H1 (cell line): ENCODE results near the gene TRIM44. TPM values are rescaled to one million over a fixed set of nuclear protein-coding genes. Genes with fewer than 3 reads are reported as not detected.

Experiments
- CTCF ChIA-PET: fragments of 300-600 bp; sonication (Branson Sonifier 250); formaldehyde crosslinking; loops from one replicate; lab custom pipeline; 2021; ENCODE audit not compliant: partially characterized antibody; lab: Charles Lee
- POLR2A ChIA-PET: fragments of 300-600 bp; sonication (Branson Sonifier 250); formaldehyde crosslinking; loops from one replicate; lab custom pipeline; 2021; ENCODE audit warnings: inconsistent platforms; ENCODE audit not compliant: partially characterized antibody; lab: Charles Lee
- DNase-seq, 2 experiments: peaks; one replicate each; pipeline versions ENCODE4 v3.0.0 to v3.0.0-alpha.2; 2010 to 2022; ENCODE audit warnings: low spot score in 2 of 2, low read depth in 1 of 2, mixed read lengths in 1 of 2
- FAIRE-seq: peaks from 2 replicates; lab custom pipeline; 2011; peaks lifted over from hg19 to GRCh38; lab: Jason Lieb, UNC
- H2AFZ ChIP-seq: 2 replicates; pipeline ENCODE4 v1.8.1; 2012; ENCODE audit warnings: low read length, inconsistent platforms
- H2AK5ac ChIP-seq: 2 replicates; pipeline ENCODE4 v1.6.1; 2013; ENCODE audit warnings: low read depth, low read length
- H2BK120ac ChIP-seq: replicated peaks from 2 replicates; pipeline ENCODE3; 2013; ENCODE audit warnings: low read depth, low read length, inconsistent platforms
- H2BK12ac ChIP-seq: 2 replicates; pipeline ENCODE4 v1.6.1; 2013; ENCODE audit warnings: low read depth, low read length
- H2BK15ac ChIP-seq: 2 replicates; pipeline ENCODE4 v1.6.1; 2013; ENCODE audit warnings: low read length
- H2BK20ac ChIP-seq: 2 replicates; pipeline ENCODE4 v1.6.1; 2013; ENCODE audit warnings: low read length
- H2BK5ac ChIP-seq: 2 replicates; pipeline ENCODE4 v1.6.1; 2013; ENCODE audit warnings: low read depth, low read length
- H3K14ac ChIP-seq: 2 replicates; pipeline ENCODE4 v1.6.1; 2013; ENCODE audit warnings: inconsistent platforms; ENCODE audit not compliant: insufficient read length
- H3K18ac ChIP-seq: 2 replicates; pipeline ENCODE4 v1.6.1; 2013; ENCODE audit warnings: low read length; ENCODE audit errors: extremely low read depth
- H3K23ac ChIP-seq: 2 replicates; pipeline ENCODE4 v1.6.1; 2013; ENCODE audit warnings: inconsistent platforms; ENCODE audit not compliant: insufficient read length
- H3K23me2 ChIP-seq: 2 replicates; pipeline ENCODE4 v1.6.1; 2013; ENCODE audit warnings: low read depth, low read length
- H3K27ac ChIP-seq: 2 replicates; pipeline ENCODE4 v1.6.1; 2011; ENCODE audit warnings: low read depth, low read length, inconsistent platforms
- H3K27me3 ChIP-seq, 4 experiments: replicated peaks in 1 of 4; 1 replicate in 1 of 4; 2 replicates in 3 of 4; pipeline versions ENCODE4 v1.6.1 to v1.8.1; 2011 to 2013; ENCODE audit warnings: low read length in 3 of 4, mild to moderate bottlenecking in 3 of 4, inconsistent platforms in 2 of 4, mixed read lengths in 2 of 4, moderate library complexity in 1 of 4; ENCODE audit not compliant: control insufficient read depth in 3 of 4, insufficient read depth in 3 of 4; ENCODE audit errors: extremely low read depth in 1 of 4
- H3K36me3 ChIP-seq, 4 experiments: 2 replicates each; pipeline versions ENCODE4 v1.6.1 to v1.8.1; 2011 to 2013; ENCODE audit warnings: mild to moderate bottlenecking in 4 of 4, low read length in 3 of 4, moderate library complexity in 2 of 4, control low read depth in 1 of 4, inconsistent platforms in 1 of 4; ENCODE audit not compliant: insufficient read depth in 4 of 4, control insufficient read depth in 2 of 4
- H3K4ac ChIP-seq: replicated peaks from 2 replicates; pipeline ENCODE3; 2013; ENCODE audit warnings: low read length, low read depth, mixed read lengths, inconsistent platforms; ENCODE audit not compliant: insufficient read length
- H3K4me1 ChIP-seq, 4 experiments: replicated peaks in 1 of 4; 1 replicate in 1 of 4; 2 replicates in 3 of 4; pipeline versions ENCODE4 v1.6.1 to v1.8.1; 2011 to 2013; ENCODE audit warnings: low read length in 3 of 4, inconsistent platforms in 2 of 4, mixed read lengths in 1 of 4; ENCODE audit not compliant: insufficient read depth in 4 of 4, control insufficient read depth in 3 of 4
- H3K4me2 ChIP-seq, 2 experiments: 2 replicates each; pipeline versions ENCODE4 v1.6.1 to v1.8.1; 2011 to 2013; ENCODE audit warnings: low read depth in 2 of 2, low read length in 2 of 2, control low read depth in 1 of 2, inconsistent platforms in 1 of 2, mild to moderate bottlenecking in 1 of 2; ENCODE audit not compliant: insufficient read depth in 1 of 2
- H3K4me3 ChIP-seq, 4 experiments: fragments of 200-600, 300-600 bp in 1 of 4; sonication (generic), shearing (Covaris generic), sonication (Bioruptor Twin) in 1 of 4; 2 replicates each; pipeline versions ENCODE4 v1.5.1 to v1.8.1; 2011 to 2016; ENCODE audit warnings: low read length in 4 of 4, low read depth in 3 of 4, control low read depth in 2 of 4, inconsistent platforms in 2 of 4, mild to moderate bottlenecking in 2 of 4, mixed read lengths in 1 of 4, moderate library complexity in 1 of 4; ENCODE audit not compliant: insufficient read depth in 2 of 4; ENCODE audit errors: extremely low read depth in 1 of 4
- H3K56ac ChIP-seq: replicated peaks from 2 replicates; pipeline ENCODE3; 2013; ENCODE audit warnings: low read depth, mild to moderate bottlenecking, mixed read lengths, low read length, inconsistent platforms; ENCODE audit not compliant: insufficient read length
- H3K79me1 ChIP-seq: 2 replicates; pipeline ENCODE4 v1.6.1; 2013; ENCODE audit warnings: low read depth, low read length, control low read depth
- H3K79me2 ChIP-seq, 2 experiments: 2 replicates each; pipeline versions ENCODE4 v1.6.1 to v1.8.1; 2012 to 2013; ENCODE audit warnings: low read length in 2 of 2, mild to moderate bottlenecking in 2 of 2, inconsistent platforms in 1 of 2; ENCODE audit not compliant: insufficient read depth in 2 of 2, control insufficient read depth in 1 of 2
- H3K9ac ChIP-seq, 4 experiments: replicated peaks in 1 of 4; 1 replicate in 1 of 4; 2 replicates in 3 of 4; pipeline versions ENCODE4 v1.6.1 to v1.8.1; 2011 to 2013; ENCODE audit warnings: low read depth in 3 of 4, low read length in 3 of 4, control low read depth in 2 of 4, mild to moderate bottlenecking in 2 of 4, moderate library complexity in 2 of 4, inconsistent platforms in 1 of 4; ENCODE audit errors: extremely low read depth in 1 of 4
- H3K9me3 ChIP-seq, 2 experiments: 2 replicates each; pipeline versions ENCODE4 v1.6.1 to v1.8.1; 2012 to 2013; ENCODE audit warnings: mild to moderate bottlenecking in 2 of 2, moderate library complexity in 2 of 2, control low read depth in 1 of 2, inconsistent platforms in 1 of 2, low read depth in 1 of 2, low read length in 1 of 2, mixed read lengths in 1 of 2; ENCODE audit not compliant: insufficient read depth in 2 of 2
- H4K20me1 ChIP-seq, 2 experiments: replicated peaks in 1 of 2; 2 replicates each; pipeline versions ENCODE3 to v1.8.1; 2011 to 2013; ENCODE audit warnings: inconsistent platforms in 2 of 2, low read length in 2 of 2, mild to moderate bottlenecking in 1 of 2; ENCODE audit not compliant: insufficient read depth in 2 of 2, control insufficient read depth in 1 of 2
- H4K5ac ChIP-seq: 2 replicates; pipeline ENCODE4 v1.6.1; 2013; ENCODE audit warnings: low read length, low read depth, mixed read lengths, inconsistent platforms; ENCODE audit not compliant: insufficient read length
- H4K8ac ChIP-seq: 2 replicates; pipeline ENCODE4 v1.8.0; 2013; ENCODE audit warnings: mild to moderate bottlenecking, moderate library complexity, low read length, inconsistent platforms; ENCODE audit not compliant: insufficient read depth; ENCODE audit errors: extremely low read depth
- H4K91ac ChIP-seq: replicated peaks from 2 replicates; pipeline ENCODE3; 2013; ENCODE audit warnings: low read length, mixed read lengths, inconsistent platforms; ENCODE audit not compliant: insufficient read length
- CBX5 ChIP-seq: fragments of 300-800, 300-1000 bp; sonication (generic); IDR thresholded peaks from 2 replicates; pipeline ENCODE4 v1.7.1; 2016; ENCODE audit warnings: antibody characterized with exemption, low read length, low read depth
- HDAC2 ChIP-seq, 2 experiments: fragments of 300-600 bp in 1 of 2; sonication (generic) in 1 of 2; IDR thresholded peaks; 2 replicates each; pipeline ENCODE4 v1.6.1; 2011 to 2012; ENCODE audit warnings: low read depth in 2 of 2, low read length in 2 of 2, mild to moderate bottlenecking in 2 of 2, moderate library complexity in 2 of 2, borderline replicate concordance in 1 of 2, inconsistent platforms in 1 of 2
- SIX5 ChIP-seq: IDR thresholded peaks from 2 replicates; pipeline ENCODE4 v1.6.1; 2011; ENCODE audit warnings: mild to moderate bottlenecking, low read depth, low read length
- WGBS, 2 experiments: shearing (Covaris generic) in 1 of 2; methylation state at CpG; one replicate each; pipeline versions ENCODE4 v1.1.6 to v1.1.7; 2013 to 2015; ENCODE audit warnings: low lambda C conversion rate in 2 of 2, mixed read lengths in 2 of 2, inconsistent platforms in 1 of 2, low coverage in 1 of 2, missing lambda C conversion rate in 1 of 2; ENCODE audit not compliant: insufficient replicate concordance in 2 of 2, insufficient coverage in 1 of 2, insufficient read length in 1 of 2; ENCODE audit errors: extremely low coverage in 1 of 2, missing lambda C conversion rate in 1 of 2; 5-methylcytosine and 5-hydroxymethylcytosine counted together
- polyA plus RNA-seq, 7 experiments: library from polyadenylated mRNA; depleted of rRNA in 3 of 7; stranded (reverse) in 5 of 7; unstranded in 2 of 7; fragments of >200 nt in 5 of 7; fragments of 200-250 nt in 2 of 7; gene quantifications; 1 replicate in 5 of 7; 2 replicates in 1 of 7; 4 replicates in 1 of 7; pipeline versions ENCODE4 v1.2.1 to v1.2.3, GENCODE V29; 2011 to 2013; ENCODE audit warnings: missing spikeins in 2 of 7, mixed read lengths in 2 of 7
- total RNA-seq: library from RNA; stranded (reverse); fragmentation: NEBNext Ultra II Directional; extraction: Animal tissue kit (Norgen Biotek cat#: 25700); gene quantifications from 2 replicates; pipeline ENCODE4 v1.2.1, GENCODE V29; 2021

The TRIM44 gene
- total and polyA plus RNA-seq, 2 of the 8 experiments (the other 6 are each of a cell fraction or from before 2014, with no cell fraction given), result 13.9 to 34.4 TPM

DNA sequence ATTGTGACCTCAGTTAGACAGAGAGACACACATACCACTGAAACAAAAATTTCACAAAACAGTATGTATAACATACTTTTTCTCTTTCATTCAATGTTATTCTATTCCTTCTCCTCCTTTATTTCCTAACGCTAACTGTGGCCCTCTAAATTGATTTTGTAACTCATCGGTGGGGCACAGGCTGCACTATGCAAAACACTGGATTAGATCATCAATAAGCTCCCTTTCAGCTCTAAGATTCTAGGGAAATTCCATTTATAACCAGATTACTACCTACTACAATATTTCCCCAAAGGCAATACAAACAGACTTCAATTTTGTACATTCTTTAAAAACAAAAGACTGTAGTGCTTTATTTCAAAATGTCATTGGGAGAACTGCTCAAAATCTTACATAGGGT is 38.3 kb upstream of the TRIM44 start:
- FAIRE-seq (no peak), DNase-seq (no peak)
- Histone ChIP-seq H3K27me3 (peaks cover 4 to 12% (median 9%) of the 10 kb centered on the region in 4 experiments; a peak in 6 of 7 replicates), H3K4me2 (no peak overlapping the region), H3K27ac (no peak overlapping the region), H4K91ac (no peak overlapping the region), H3K23ac (no peak overlapping the region), H3K79me2 (no peaks in the 10 kb centered on the region), H4K5ac (no peak overlapping the region), H3K4ac (no peak overlapping the region), H2BK20ac (no peak overlapping the region), H2BK5ac (no peak overlapping the region), H3K9ac (no peak overlapping the region), H3K4me3 (no peak overlapping the region), H2BK12ac (no peak overlapping the region), H3K36me3 (no peaks in the 10 kb centered on the region), H3K9me3 (no peaks in the 10 kb centered on the region), H3K79me1 (no peaks in the 10 kb centered on the region), H4K8ac (no peak overlapping the region), H2AK5ac (no peak overlapping the region), H3K18ac (no peak overlapping the region), H3K14ac (no peak overlapping the region), H3K56ac (no peak overlapping the region), H3K4me1 (peaks cover 0 to 8% (median 3%) of the 10 kb centered on the region in 4 experiments; a peak in 4 of 7 replicates), H3K23me2 (peaks cover 7% of the 10 kb centered on the region; the same call in 1 of the 2 replicates), H2AFZ (no peak overlapping the region), H2BK120ac (no peak overlapping the region), H2BK15ac (no peak overlapping the region), H4K20me1 (no peaks in the 10 kb centered on the region)
- CTCF ChIA-PET, result interaction anchor here (0.6 to 1.0 kb wide), 3 partner anchors 137 to 1067 kb away, joined by 3 to 5 read pairs (median 3); no protein-coding TSS in a partner anchor
- TF ChIP-seq SIX5 (no peak), HDAC2 (IDR thresholded peaks at IDR 0.05; ENCODE audit: borderline replicate concordance in 1 of 2, low read depth in 2 of 2, low read length in 2 of 2) (no peak), CBX5 (no peak)
- 87% methylated on average over 2 of the region's 2 CpGs; no CpG with 5 or more reads in 1 of the 2 experiments for WGBS, 2 experiments
- POLR2A ChIA-PET, result interaction anchor here (1.5 kb wide), 1 partner anchor 31 kb away, joined by 3 read pairs; no protein-coding TSS in a partner anchor
